RWPE1 (cell line): ENCODE results near the gene CABP5.

Experiments
- CTCF ChIA-PET: fragments of 350-600 bp; sonication (Branson Sonifier 250); formaldehyde crosslinking; extraction: SDS; loops from one replicate; lab custom pipeline; 2021; lab: Yijun Ruan, JAX
- POLR2A ChIA-PET: fragments of 400-600 bp; formaldehyde crosslinking; extraction: SDS; loops from one replicate; lab custom pipeline; 2020; ENCODE audit warnings: antibody characterized with exemption; ENCODE audit not compliant: low non-redundant PET; lab: Yijun Ruan, JAX
- DNase-seq: peaks from one replicate; pipeline ENCODE4 v3.0.0; 2012; ENCODE audit warnings: low spot score
- H3K27ac ChIP-seq: fragments of 450-650 bp; 2 replicates; pipeline ENCODE4 v1.5.1; 2017
- TF ChIP-seq, protein P1 (sequence below): fragments of 450-650 bp; conservative IDR thresholded peaks from 2 replicates; pipeline ENCODE4 v1.5.1; 2017; ENCODE audit warnings: low read depth, mild to moderate bottlenecking

CABP5 gene

DNA sequence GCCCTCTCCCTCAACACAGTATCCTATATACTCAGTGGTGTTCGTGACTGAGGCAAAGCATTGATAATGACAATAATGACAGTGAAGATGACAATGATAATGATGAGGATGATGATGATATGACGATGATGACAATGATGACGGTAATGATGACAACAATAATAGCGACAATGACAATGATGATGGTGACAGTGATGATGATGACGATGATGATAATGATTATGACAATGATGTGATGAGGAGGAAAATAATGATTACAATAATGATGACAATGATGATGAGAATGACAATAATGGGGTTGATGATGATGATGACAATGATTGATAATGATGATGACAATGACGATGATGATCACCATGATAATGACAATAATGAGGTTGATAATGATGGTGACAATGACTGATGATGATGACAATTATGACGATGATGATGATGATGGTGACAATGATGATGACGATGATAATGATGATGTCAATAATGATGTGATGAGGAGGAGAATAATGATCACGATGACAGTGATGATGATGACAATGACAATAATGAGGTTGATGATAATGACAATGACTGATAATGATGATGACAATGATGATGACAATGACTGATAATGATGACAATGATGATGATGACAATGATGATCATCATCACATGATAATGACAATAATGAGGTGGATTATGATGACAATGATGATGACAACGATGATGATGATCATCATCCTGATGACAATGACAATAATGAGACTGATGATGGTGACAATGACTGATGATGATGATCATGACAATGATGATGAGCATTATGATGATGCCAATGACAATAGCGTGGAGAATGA is 32.7 kb downstream of the CABP5 start:
- POLR2A ChIA-PET = no interaction called here
- CTCF ChIA-PET = no interaction called here
- TF ChIP-seq, protein P1, sequence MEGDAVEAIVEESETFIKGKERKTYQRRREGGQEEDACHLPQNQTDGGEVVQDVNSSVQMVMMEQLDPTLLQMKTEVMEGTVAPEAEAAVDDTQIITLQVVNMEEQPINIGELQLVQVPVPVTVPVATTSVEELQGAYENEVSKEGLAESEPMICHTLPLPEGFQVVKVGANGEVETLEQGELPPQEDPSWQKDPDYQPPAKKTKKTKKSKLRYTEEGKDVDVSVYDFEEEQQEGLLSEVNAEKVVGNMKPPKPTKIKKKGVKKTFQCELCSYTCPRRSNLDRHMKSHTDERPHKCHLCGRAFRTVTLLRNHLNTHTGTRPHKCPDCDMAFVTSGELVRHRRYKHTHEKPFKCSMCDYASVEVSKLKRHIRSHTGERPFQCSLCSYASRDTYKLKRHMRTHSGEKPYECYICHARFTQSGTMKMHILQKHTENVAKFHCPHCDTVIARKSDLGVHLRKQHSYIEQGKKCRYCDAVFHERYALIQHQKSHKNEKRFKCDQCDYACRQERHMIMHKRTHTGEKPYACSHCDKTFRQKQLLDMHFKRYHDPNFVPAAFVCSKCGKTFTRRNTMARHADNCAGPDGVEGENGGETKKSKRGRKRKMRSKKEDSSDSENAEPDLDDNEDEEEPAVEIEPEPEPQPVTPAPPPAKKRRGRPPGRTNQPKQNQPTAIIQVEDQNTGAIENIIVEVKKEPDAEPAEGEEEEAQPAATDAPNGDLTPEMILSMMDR = no peak
- no peak overlapping the region for H3K27ac ChIP-seq
- DNase-seq = no peak

DNA sequence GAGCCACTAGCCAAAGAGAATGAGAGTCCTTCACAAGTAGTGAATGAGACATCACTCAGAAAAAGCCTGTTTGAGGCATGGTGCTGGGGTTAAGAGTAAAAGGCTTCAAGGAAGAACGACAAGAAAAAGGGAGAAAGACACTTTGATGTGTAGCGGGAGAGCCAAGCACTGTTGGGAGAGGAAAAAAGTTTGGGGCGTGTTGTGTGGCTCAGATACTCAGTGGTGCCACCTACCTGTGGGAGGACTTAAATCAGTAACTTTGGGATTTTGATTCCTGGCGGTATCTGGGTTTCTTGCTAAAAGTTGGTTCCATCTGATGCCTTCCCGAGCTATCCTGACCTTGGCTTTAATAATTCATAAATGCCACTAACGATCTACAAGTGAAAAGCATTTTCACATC is 37.1 kb downstream of the CABP5 start:
- TF ChIP-seq, protein P1 = no peak
- ChIA-PET CTCF (no interaction called here), POLR2A (no interaction called here)
- DNase-seq = no peak
- H3K27ac ChIP-seq = no peak overlapping the region

DNA sequence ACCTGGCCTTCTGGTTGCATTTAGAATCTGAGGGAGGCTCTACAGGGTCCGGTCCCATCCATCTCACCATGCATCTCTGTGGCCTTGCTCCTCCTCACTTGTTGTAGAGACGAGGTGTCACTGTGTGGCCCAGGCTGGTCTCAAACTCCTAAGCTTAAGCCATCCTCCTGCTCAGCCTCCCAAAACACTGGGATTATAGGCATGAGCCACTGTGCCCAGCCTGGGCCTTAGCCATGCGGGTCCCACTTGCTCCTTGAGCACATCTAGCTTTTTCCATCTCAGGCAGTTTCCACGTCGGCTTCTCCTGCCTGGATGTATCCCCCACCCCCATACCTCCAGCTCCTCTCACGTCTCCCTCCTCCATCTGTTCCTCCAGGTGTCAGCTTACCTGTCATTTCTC is 39.6 kb downstream of the CABP5 start:
- H3K27ac ChIP-seq = no peak overlapping the region
- DNase-seq = no peak
- ChIA-PET CTCF (no interaction called here), POLR2A (no interaction called here)
- TF ChIP-seq, protein P1 = no peak

DNA sequence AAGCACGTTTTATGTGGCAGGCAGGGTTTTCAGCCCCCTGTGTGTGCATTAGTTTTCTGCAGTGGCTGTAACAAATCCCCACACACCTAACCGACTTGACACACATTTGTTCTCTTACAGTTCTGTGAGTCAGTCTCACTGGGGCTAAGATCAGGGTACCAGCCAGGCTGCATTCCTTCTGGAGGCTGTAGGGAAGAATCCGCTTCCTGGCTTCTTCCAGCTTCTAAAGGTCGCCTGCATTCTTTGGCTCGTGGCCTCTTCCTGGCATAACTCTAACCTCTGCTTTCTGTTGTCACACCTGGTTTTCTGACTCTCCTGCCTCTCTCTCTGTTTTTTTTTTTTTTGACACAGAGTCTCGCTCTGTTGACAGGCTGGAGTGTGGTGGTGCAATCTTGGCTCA is 43.0 kb downstream of the CABP5 start:
- TF ChIP-seq, protein P1 = no peak
- ChIA-PET POLR2A (no interaction called here), CTCF (no interaction called here)
- no peak for DNase-seq
- H3K27ac ChIP-seq = no peak overlapping the region

DNA sequence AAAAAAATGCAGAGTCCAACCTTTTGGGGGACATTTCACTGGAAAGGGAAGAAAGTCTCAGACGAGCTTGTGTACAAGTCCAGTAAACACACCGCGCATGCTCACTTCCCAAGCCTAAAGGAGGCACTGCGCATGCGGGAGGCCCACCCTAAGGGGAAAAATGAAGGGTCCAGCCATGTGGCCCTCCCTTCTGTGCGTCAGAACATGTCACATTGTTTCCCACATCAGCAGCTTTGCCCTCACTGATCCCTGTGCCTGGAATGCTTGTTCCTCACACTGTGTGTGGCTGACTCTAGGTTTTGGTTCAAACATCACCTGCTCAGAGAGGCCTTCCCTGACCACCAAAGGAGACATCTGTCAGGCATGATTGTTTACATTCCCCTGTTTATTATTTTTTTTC is 45.1 kb downstream of the CABP5 start:
- ChIA-PET CTCF (interaction anchor here (0.6 kb wide), 1 partner anchor 152 kb away, joined by 3 read pairs; no protein-coding TSS in a partner anchor), POLR2A (no interaction called here)
- TF ChIP-seq, protein P1 = no peak
- DNase-seq = no peak
- no peak overlapping the region for H3K27ac ChIP-seq

DNA sequence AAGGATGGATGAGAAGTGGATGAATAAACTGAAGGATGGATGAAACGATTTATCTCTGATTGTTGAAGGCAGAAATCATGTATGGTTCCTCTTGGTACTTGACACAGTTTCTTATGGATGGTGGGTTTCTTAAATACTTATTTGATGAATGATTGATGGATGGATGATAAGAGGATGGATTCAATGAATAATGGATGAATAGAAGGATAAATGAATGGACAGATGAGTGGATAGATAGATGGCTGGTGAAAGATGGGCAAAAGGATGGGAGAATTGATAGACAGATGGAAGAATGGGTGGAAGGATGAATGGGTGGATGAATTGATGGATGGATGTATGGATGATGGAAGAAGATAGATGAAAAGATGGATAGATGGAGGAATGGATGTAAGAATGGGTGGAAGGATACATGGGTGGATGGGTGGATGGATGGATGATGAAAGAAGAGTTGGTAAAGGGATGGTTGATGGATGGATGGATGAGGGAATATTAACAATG is 47.6 kb downstream of the CABP5 start:
- TF ChIP-seq, protein P1 = no peak
- no peak for DNase-seq
- POLR2A ChIA-PET = no interaction called here
- H3K27ac ChIP-seq = no peak overlapping the region
- CTCF ChIA-PET = no interaction called here
